Spleen (tissue), 7 donors: ENCODE data around the gene TRIM41.

Experiments used
- POLR2A ChIP-seq, 3 donors: fragments of 450-650 bp; IDR thresholded peaks; one replicate each; pipeline ENCODE4 v1.5.1; 2017; ENCODE audit warnings: antibody characterized with exemption in 3 of 3, mild to moderate bottlenecking in 1 of 3
- POLR2AphosphoS5 ChIP-seq, 3 donors: sonication (generic); formaldehyde crosslinking; IDR thresholded peaks; one replicate each; pipeline ENCODE4 v1.5.1; 2017; ENCODE audit warnings: antibody characterized with exemption in 3 of 3
- TF ChIP-seq, protein P1 (sequence below), 11 experiments: fragments of 200-600 bp in 7 of 11; fragments of 450-650 bp in 4 of 11; sonication (generic) in 4 of 11; IDR thresholded peaks in 8 of 11; conservative IDR thresholded peaks in 3 of 11; 1 replicate in 7 of 11; 2 replicates in 4 of 11; pipeline versions ENCODE4 v1.4.0 to v1.8.0; 2016 to 2021; ENCODE audit warnings: antibody characterized with exemption in 11 of 11, inconsistent platforms in 4 of 11, mild to moderate bottlenecking in 1 of 11
- donor health status: DM: no; HTN: no; CAD: no; lungs with moderate emphysema.
- donor health status: DM: no; HTN: no; CAD: no.
- donor health status: DM: no; HTN: no; CAD: no.

GRCh38 chr5:181229996-181230395 lies 6.9 kb downstream of the TRIM41 start:
- TF ChIP-seq, protein P1, sequence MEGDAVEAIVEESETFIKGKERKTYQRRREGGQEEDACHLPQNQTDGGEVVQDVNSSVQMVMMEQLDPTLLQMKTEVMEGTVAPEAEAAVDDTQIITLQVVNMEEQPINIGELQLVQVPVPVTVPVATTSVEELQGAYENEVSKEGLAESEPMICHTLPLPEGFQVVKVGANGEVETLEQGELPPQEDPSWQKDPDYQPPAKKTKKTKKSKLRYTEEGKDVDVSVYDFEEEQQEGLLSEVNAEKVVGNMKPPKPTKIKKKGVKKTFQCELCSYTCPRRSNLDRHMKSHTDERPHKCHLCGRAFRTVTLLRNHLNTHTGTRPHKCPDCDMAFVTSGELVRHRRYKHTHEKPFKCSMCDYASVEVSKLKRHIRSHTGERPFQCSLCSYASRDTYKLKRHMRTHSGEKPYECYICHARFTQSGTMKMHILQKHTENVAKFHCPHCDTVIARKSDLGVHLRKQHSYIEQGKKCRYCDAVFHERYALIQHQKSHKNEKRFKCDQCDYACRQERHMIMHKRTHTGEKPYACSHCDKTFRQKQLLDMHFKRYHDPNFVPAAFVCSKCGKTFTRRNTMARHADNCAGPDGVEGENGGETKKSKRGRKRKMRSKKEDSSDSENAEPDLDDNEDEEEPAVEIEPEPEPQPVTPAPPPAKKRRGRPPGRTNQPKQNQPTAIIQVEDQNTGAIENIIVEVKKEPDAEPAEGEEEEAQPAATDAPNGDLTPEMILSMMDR (IDR thresholded peaks at IDR 0.05 in 8 of 11, conservative IDR thresholded peaks at IDR 0.05 in 3 of 11): no peak
- no peak for TF ChIP-seq POLR2A (IDR thresholded peaks at IDR 0.05)
- no peak for TF ChIP-seq POLR2AphosphoS5 (IDR thresholded peaks at IDR 0.05)
